Adrenal gland (tissue), 12 donors: Measurements from ENCODE around the gene NSD1. TPM values are rescaled to one million over a fixed set of nuclear protein-coding genes. Genes with fewer than 3 reads are reported as not detected.

Source experiments
- DNase-seq, 7 donors: peaks; one replicate each; pipeline ENCODE4 v3.0.0-alpha.2; 2019 to 2020
- H3K27ac ChIP-seq, 5 donors: fragments of 200-600 bp; sonication (generic) in 4 of 5; 1 replicate in 3 of 5; 2 replicates in 2 of 5; pipeline versions ENCODE4 v1.5.1 to v1.8.0; 2016 to 2020; ENCODE audit warnings: mild to moderate bottlenecking in 1 of 5
- H3K27me3 ChIP-seq: fragments of 200-600 bp; 2 replicates; pipeline ENCODE4 v1.8.0; 2021
- H3K36me3 ChIP-seq, 2 donors: fragments of 200-600 bp; replicated peaks in 1 of 2; 1 replicate in 1 of 2; 2 replicates in 1 of 2; pipeline versions ENCODE4 v1.5.1 to v1.8.0; 2018 to 2022
- H3K4me1 ChIP-seq, 2 donors: fragments of 200-600 bp; replicated peaks in 1 of 2; 1 replicate in 1 of 2; 2 replicates in 1 of 2; pipeline versions ENCODE4 v1.5.1 to v1.8.0; 2018 to 2021
- H3K4me3 ChIP-seq, 4 donors: fragments of 200-600 bp; sonication (generic) in 3 of 4; one replicate each; pipeline ENCODE4 v1.5.1; 2016 to 2018
- H3K9me3 ChIP-seq, 3 donors: fragments of 200-600 bp; sonication (generic) in 1 of 3; replicated peaks in 1 of 3; 1 replicate in 2 of 3; 2 replicates in 1 of 3; pipeline versions ENCODE4 v1.5.1 to v1.8.0; 2016 to 2021
- CTCF ChIP-seq, 6 experiments: fragments of 450-650 bp in 4 of 6; fragments of 200-600 bp in 2 of 6; sonication (generic) in 1 of 6; IDR thresholded peaks; 1 replicate in 5 of 6; 2 replicates in 1 of 6; pipeline versions ENCODE4 v1.5.1 to v1.8.0; 2016 to 2021; ENCODE audit warnings: antibody characterized with exemption in 6 of 6, mild to moderate bottlenecking in 2 of 6, moderate library complexity in 1 of 6
- POLR2A ChIP-seq, 2 donors: fragments of 450-650 bp; IDR thresholded peaks; one replicate each; pipeline ENCODE4 v1.6.1; 2017; ENCODE audit warnings: antibody characterized with exemption in 2 of 2, mild to moderate bottlenecking in 2 of 2, moderate library complexity in 1 of 2
- WGBS, 4 donors: extraction: QIAGEN DNeasy Blood & Tissue Kit in 2 of 4; methylation state at CpG; one replicate each; pipeline versions ENCODE4 v1.1.5 to v1.1.7; 2013 to 2017; 5-methylcytosine and 5-hydroxymethylcytosine counted together
- intact Hi-C, 2 donors: fragments of 100-400 bp; cut with DNase I; formaldehyde crosslinking; loops; one replicate each; pipeline versions ENCODE4 v1.14.1 to v1.15.0; 2022 to 2023
- polyA plus RNA-seq, 3 donors: library from polyadenylated mRNA; stranded (reverse); fragments of 200-250 nt in 2 of 3; fragments of 350-450 nt in 1 of 3; fragmentation: Illumina TruSeq in 1 of 3; extraction: RNeasy Lipid Tissue Mini Kit (QIAGEN cat#74804) in 1 of 3; gene quantifications; one replicate each; pipeline ENCODE4 v1.2.3, GENCODE V29; 2013 to 2014
- total RNA-seq, 9 donors: library from RNA; depleted of rRNA in 4 of 9; stranded (reverse); fragments of >200 nt in 4 of 9; fragments of 120-200 nt in 1 of 9; fragmentation: NEBNext Ultra II Directional in 1 of 9; extraction: Animal tissue kit (Norgen Biotek cat#: 25700) in 1 of 9; gene quantifications; one replicate each; pipeline versions ENCODE4 v1.1.0 to v1.2.4, GENCODE V29; 2013 to 2023
- donor health status: healthy with polysubstance abuse.
- donor health status: Bipolar disorder and iron deficiency.
- donor health status: DM: yes; HTN: yes; CAD: no.
- donor health status: DM: no; HTN: no; CAD: no.
- donor health status: DM: no; HTN: no; CAD: no.
- donor health status: DM: yes; HTN: yes; CAD: no.

Gene NSD1
- total and polyA plus RNA-seq, 12 donors, result 6.4 to 73.9 (median 44.3) TPM

GRCh38 chr5:177096162-177097015 is 37.2 kb upstream of the NSD1 start:
- no peak for TF ChIP-seq POLR2A (IDR thresholded peaks at IDR 0.05)
- no peak for TF ChIP-seq CTCF (IDR thresholded peaks at IDR 0.05)
- Histone ChIP-seq H3K27me3 (no peaks in the 10 kb centered on the region), H3K27ac (peak overlapping the region in 2 of 5 donors; percentile 5 to 49), H3K9me3 (no peaks in the 10 kb centered on the region), H3K36me3 (no peaks in the 10 kb centered on the region), H3K4me1 (peaks cover 23 to 35% of the 10 kb centered on the region in 2 donors), H3K4me3 (no peak overlapping the region)
- intact Hi-C loops, result loop anchor here in 1 of 2 donors (10.0 kb wide), 1 partner anchor 442 kb away; no protein-coding TSS in a partner anchor
- DNase-seq, result no peak
- WGBS, 4 donors, result 53 to 90% (median 88%) methylated on average over 4 to 29 of the region's 29 CpGs

GRCh38 chr5:177097016-177097985 is 36.3 kb upstream of the NSD1 start:
- Histone ChIP-seq H3K4me1 (peaks cover 23 to 35% of the 10 kb centered on the region in 2 donors), H3K27me3 (no peaks in the 10 kb centered on the region), H3K36me3 (no peaks in the 10 kb centered on the region), H3K27ac (peak overlapping the region in 3 of 5 donors; percentile 14 to 73 (median 58)), H3K9me3 (no peaks in the 10 kb centered on the region), H3K4me3 (no peak overlapping the region)
- WGBS, 4 donors, result 66 to 83% (median 69%) methylated on average over 13 to 30 of the region's 30 CpGs
- no peak for TF ChIP-seq POLR2A (IDR thresholded peaks at IDR 0.05)
- no peak for TF ChIP-seq CTCF (IDR thresholded peaks at IDR 0.05)
- intact Hi-C loops, result loop anchor here in 1 of 2 donors (10.0 kb wide), 1 partner anchor 442 kb away; no protein-coding TSS in a partner anchor
- peak in 3 of 7 donors; percentile 37 to 60 (median 45) for DNase-seq

GRCh38 chr5:177098120-177098469 is 35.5 kb upstream of the NSD1 start:
- no peak for DNase-seq
- TF ChIP-seq CTCF (IDR thresholded peaks at IDR 0.05), result no peak
- TF ChIP-seq POLR2A (IDR thresholded peaks at IDR 0.05), result no peak
- Histone ChIP-seq H3K36me3 (no peaks in the 10 kb centered on the region), H3K27ac (peak overlapping the region in 3 of 5 donors; percentile 14 to 73 (median 58)), H3K9me3 (no peaks in the 10 kb centered on the region), H3K4me1 (peaks cover 23 to 35% of the 10 kb centered on the region in 2 donors), H3K4me3 (no peak overlapping the region), H3K27me3 (no peaks in the 10 kb centered on the region)
- intact Hi-C loops, result loop anchor here in 1 of 2 donors (10.0 kb wide), 1 partner anchor 443 kb away; no protein-coding TSS in a partner anchor
- 66 to 77% (median 74%) methylated on average over 4 to 6 of the region's 6 CpGs for WGBS, 4 donors
